ENCODE results near the gene ADGRL3.

GRCh38 chr4:61853041-61853440 lies 652.9 kb downstream of the ADGRL3 start:
- no peak for TF ChIP-seq CTCF (IDR thresholded peaks at IDR 0.05)
- TF ChIP-seq EZH2 (IDR thresholded peaks at IDR 0.05), result no peak

Data from neural progenitor cell (in vitro differentiated cells).